ENCODE measurements around the gene FABP3. TPM values are rescaled to one million over a fixed set of nuclear protein-coding genes. Genes with fewer than 3 reads are reported as not detected.

The FABP3 gene
- 70.6 TPM for total RNA-seq

DNA sequence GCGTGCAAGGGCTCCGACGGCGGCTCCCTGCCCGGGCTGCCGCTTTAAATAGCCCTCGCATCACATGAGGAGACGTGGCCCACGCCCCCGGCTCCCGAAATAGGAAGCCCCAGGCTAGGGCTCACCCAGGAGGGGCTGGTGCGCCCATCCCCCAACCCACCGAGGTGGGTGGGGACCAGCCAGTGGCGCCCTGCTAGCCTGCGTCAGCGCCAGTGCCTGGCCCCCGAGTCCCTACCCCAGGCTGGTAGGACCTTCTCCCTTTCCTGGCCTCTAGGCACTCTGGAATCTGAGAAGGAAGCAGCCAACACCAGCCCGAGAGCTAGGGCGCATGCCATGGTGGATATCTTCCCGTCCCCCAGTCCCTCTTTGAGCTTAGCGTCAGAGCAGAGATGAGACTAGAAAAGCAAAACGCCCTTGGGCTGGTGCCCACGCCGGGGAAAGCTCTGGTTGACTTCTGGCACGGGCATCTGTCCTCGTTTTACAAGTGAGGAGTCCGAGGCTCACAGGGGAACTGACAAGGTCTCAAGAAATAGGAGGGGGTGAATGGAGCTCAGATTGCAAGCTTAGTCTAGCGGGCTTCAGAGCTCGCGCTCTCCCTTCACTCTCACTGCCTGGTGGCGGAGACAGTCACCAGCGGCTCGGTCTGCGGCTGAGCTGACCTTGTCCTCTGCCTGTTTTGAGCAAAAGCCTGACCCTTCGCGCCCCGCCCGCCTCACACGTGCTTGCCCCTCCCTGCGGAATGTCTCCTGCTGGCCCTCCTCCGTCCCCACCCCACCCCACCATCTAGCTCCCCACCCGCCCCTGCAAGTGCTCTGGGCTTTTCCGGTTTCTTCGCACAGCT is at the start of gene FABP3:
TSS of gene FABP3 (minus strand) at position 21 of the 841 bp plus-strand sequence. CDS start 62 bp downstream, outside the sequence.

DNA sequence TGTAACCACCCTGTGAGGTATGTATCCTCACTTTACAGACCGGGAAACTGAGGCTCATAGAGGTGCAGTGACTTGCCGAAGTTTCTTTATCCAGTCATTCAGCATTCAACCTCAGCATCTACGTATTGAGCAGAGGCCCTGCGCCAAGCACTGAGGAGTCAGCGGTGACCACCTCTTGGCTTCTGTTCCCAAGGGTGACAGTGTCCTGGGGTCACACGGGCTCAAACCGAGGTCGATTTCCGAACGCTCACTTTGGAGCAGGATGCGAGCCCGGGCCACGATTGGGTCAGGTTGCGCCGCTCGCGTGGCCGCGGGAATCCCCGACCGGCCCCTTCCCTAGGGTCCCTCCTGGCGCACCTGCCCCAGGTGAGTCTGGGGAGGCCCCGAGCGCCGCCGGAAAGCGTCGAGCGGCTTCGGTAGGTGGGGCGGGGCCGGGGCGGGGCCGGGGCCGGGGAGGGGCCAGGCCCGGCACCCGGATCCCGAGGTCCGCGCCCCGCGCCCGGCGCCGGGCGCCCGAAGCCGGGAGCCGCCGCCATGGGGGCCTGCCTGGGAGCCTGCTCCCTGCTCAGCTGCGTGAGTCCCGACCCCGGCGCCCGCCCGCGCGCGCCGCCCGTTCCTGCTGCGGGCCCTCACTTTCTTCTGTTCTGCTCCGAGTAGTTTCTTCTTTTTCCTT is 40.0 kb upstream of the FABP3 start, which contains the start of gene SERINC2:
TSS of gene SERINC2 (plus strand) at position 482 of the 673 bp plus-strand sequence. CDS start at position 535, 53 bp downstream.

Other genes starting within 250 kb of the FABP3 start
- gene NKAIN1, start 133.2 kb downstream of the FABP3 start, total RNA-seq, result 29.5 TPM
- gene SNRNP40, start 76.3 kb downstream of the FABP3 start, total RNA-seq, result 88.6 TPM
- gene ZCCHC17, start 76.0 kb downstream of the FABP3 start, total RNA-seq, result 59.1 TPM
- 1.4 TPM for gene SERINC2, start 40.1 kb upstream of the FABP3 start, total RNA-seq
- 3.0 TPM for gene TINAGL1, start 203.4 kb upstream of the FABP3 start, total RNA-seq
- 2.5 TPM for gene HCRTR1, start 244.6 kb upstream of the FABP3 start, total RNA-seq